Germinal center (tissue), 1 donor: ENCODE results near the gene VPS26A.
A peak's percentile ranks its signal among the peaks of the same experiment; 100 is the strongest.
"Not testable (repeated sequence)": the region's sequence is repeated elsewhere in the genome, so short reads cannot be mapped to it uniquely, and the experiment has no call there.

Source experiments
- DNase-seq: peaks from one replicate; pipeline ENCODE4 v3.0.0; 2012; ENCODE audit warnings: mixed read lengths, low spot score

The VPS26A gene

GRCh38 chr10:69103784-69104183 is 20.2 kb upstream of the VPS26A start:
- DNase-seq = no peak

GRCh38 chr10:69104994-69105790 is 18.8 kb upstream of the VPS26A start:
- DNase-seq = no peak

GRCh38 chr10:69107176-69107490 is 16.8 kb upstream of the VPS26A start:
- no peak for DNase-seq

GRCh38 chr10:69107699-69108098 is 16.3 kb upstream of the VPS26A start:
- DNase-seq = no peak

DNA sequence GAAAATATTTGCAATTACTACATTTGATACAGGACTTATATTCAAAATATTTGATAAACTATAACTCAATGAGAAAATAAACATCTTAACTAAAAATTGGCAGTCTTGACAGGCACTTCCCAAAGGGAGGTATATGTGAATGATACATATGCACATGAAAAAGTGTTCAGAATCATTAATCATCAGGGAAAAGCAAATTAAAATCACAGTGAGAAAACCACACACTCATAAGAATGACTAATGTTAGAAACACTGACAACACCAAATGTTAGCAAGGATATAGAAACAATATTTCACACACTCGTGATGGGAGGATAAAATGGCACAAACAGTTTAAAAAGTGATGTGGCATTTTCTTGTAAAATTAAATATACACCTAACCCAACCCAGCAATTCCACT is 4.1 kb upstream of the VPS26A start:
- DNase-seq = no peak

DNA sequence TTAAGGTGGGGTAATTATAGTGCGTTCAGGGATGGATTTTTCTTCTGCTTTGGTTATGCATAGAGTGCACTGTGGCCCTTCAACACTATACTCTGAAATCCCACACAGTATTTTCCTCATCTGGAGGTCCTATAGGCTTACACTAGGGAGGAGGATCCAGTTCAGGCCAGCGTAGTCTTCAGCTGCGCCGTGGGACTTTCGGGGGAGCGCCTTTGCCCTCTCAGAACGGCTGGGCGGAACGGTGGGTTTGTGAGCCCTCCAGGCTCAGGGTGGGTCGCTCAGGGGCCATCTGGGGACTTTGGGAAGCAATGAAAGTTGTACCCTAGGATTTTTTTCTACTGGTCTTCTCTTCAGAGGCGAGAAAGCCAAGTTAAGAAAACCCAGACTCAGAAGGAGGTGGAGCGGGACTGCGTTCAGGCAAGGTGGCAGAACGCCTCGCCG is 652 bp upstream of the VPS26A start:
- DNase-seq = no peak

- DNase-seq = peak; percentile 29
These were observed 738 bp downstream of the VPS26A start for GRCh38 chr10:69124563-69125268.

DNA sequence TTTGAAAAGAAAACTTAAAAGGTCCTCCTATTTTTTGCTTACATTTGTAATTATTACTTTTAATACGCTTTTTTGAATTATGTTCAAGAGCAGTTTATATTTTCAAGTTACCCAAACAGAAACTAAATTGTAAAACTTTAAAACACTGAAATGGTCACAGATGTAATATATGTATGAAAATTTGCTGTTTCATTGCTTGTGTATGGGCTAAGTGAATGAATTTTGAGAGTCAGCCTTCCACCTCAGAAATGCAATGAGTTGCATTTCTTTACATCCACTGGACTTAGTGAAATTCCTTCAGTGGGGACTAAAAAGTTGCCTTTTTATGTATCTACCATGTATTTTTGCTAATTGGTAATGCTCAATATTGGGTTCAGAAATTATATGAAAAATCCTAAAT is 1.6 kb downstream of the VPS26A start:
- no peak for DNase-seq

- DNase-seq = no peak
These were observed 6.3 kb downstream of the VPS26A start for GRCh38 chr10:69130251-69130650.

GRCh38 chr10:69139961-69140360 is 16.0 kb downstream of the VPS26A start:
- DNase-seq = no peak

DNA sequence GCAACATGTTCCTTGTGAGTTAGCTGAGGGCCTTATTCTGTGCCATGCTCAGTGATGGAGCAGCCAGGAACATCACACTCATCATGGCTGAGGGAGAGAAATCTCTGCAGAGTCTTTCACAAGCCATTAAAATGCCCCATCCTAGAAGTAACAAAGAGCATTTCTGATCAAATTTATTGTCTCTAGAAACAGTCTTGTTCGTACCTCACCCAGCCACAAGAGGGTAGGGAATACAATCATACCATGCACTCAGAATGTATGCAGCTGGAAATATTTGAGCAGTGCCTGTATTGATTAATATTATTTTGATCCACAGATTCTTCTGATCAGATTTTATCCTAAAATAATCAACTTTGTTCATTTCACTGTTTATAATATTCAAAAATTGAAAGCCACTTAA is 17.3 kb downstream of the VPS26A start:
- no peak for DNase-seq

DNA sequence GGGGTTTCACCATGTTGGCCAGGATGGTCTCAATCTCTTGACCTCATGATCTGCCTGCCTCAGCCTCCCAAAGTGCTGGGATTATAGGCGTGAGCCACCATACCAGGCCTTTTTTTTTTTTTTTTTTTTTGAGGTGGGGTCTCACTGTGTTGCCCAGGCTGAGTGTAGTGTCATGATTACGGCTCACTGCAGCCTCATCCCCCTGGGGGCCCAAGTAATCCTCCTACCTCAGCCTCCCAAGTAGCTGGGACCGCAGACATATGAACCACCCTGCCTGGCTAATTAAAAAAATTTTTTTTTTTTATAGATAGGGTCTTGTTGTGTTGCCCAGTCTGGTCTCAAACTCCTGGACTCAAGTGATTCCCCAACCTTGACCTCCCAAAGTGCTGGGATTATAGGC is 18.1 kb downstream of the VPS26A start:
- DNase-seq = not testable (repeated sequence)

GRCh38 chr10:69142983-69143382 is 19.0 kb downstream of the VPS26A start:
- no peak for DNase-seq

GRCh38 chr10:69145329-69145728 is 21.4 kb downstream of the VPS26A start:
- DNase-seq = no peak

GRCh38 chr10:69145864-69146263 is 21.9 kb downstream of the VPS26A start:
- DNase-seq = no peak

DNA sequence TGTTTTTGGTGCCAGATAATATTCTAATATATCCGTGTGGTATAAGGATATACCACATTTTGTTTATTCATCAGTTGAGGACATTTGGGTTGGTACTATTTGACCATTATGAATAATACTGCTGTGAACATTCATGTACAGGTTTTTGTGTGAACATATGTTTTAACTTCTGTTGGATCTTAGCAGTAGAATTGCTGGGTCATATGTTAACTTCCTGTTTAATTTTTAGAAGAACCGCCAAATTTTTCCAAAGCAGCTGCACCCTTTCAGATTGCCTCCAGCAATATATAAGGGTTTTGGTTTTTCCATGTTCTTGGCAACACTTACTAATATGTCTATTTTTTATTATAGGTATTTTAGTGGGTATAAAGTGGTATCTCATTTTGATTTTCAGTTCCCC is 22.8 kb downstream of the VPS26A start:
- no peak for DNase-seq

DNA sequence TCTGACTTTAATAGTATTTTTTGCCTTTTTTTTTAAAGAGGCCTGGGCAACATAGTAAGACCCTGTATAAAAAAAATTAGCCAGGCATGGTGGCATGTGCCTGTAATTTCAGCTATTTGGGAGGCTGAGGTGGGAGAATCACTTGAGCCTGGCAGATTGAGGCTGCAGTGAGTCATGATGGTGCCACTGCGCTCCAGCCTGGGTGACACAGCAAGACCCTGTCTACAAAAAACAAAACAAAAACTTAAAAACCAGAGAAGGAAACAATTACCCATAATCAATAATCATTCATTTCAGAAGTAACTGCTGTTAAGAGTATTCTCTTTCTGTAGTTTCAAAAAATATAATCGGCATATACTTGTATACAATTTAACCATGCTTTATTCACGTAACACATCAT is 28.0 kb downstream of the VPS26A start:
- no peak for DNase-seq

DNA sequence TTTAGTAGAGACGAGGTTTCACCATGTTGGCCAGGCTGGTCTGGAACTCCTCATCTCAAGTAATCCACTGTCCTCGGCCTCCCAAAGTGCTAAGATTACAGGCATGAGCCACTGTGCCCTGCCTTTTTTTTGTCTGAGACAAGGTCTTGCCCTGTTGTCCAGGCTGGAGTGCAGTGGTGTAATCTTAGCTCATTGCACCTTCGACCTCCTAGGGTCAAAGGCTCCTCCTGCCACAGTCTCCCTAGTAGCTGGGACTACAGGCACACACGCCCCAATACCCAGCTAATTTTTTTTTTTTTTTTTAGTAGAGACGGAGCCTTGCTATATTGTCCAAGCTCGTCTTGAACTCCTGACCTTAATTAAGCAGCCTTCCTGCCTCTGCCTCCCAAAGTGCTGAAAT is 29.2 kb downstream of the VPS26A start:
- DNase-seq = no peak

DNA sequence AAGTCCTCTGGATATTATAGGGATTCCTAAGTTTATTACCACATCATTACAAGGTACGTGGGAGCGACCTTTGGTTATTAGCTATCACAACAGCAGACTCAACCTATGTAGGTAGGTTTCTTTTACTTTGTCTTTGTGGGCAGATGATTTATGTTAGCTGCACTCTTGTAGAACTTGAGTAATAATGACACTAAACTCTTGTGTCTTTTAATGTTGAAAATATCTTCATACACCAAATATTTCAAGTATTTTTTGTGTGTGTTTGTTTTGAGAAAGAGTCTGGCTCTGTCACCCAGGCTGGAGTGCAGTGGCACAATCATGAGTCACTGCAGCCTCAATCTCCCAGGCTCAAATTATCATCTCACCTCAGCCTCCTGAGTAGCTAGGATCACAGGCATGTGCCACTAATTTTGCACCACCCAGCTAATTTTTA is 36.8 kb downstream of the VPS26A start:
- no peak for DNase-seq

- no peak for DNase-seq
These were observed 44.5 kb downstream of the VPS26A start for GRCh38 chr10:69168493-69168892.

- DNase-seq = no peak
These were observed 48.4 kb downstream of the VPS26A start for GRCh38 chr10:69172241-69172982.

DNA sequence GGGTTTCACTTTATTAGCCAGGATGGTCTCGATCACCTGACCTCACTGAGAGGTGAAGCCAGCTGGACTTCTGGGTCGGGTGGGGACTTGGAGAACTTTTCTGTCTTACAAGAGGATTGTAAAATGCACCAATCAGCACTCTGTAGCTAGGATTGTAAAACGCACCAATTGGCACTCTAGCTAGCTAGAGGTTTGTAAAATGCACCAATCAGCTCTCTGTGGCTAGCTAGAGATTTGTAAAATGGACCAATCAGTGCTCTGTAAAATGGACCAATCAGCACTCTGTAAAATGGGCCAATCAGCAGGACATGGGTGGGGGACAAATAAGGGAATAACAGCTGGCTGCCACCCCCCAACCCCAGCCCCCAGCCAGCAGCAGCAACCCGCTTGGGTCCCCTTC is 51.3 kb downstream of the VPS26A start:
- not testable (repeated sequence) for DNase-seq

DNA sequence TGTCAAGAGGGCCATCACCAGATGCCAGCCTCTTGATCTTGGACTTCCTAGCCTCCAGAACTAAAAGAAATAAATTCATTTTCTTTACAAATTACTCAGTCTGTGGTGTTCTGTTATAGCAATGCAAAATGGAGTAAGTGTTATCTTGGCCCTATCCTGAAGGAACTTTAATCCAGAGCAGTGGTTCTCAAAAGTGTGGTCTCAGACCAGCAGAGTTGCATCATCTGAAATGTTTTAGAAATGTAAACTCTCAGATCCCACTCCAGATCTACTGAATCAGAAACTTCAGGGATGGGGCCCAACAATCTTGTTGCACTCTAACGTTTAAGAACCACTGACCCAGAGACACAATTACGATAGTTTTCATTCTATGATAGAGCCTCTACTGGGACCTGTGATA is 52.8 kb downstream of the VPS26A start:
- DNase-seq = no peak
